GM23248 (cell line): ENCODE data around the gene TMEM219.

Source experiments
- EZH2 ChIP-seq: fragments of 200-600 bp; sonication (generic); IDR thresholded peaks from 2 replicates; pipeline ENCODE4 v1.6.1; 2018; ENCODE audit warnings: antibody characterized with exemption, mild to moderate bottlenecking; ENCODE audit not compliant: insufficient read depth, poor library complexity, severe bottlenecking
- EZH2phosphoT487 ChIP-seq: fragments of 200-600 bp; sonication (generic); IDR thresholded peaks from 2 replicates; pipeline ENCODE4 v1.6.1; 2018; ENCODE audit warnings: antibody characterized with exemption, moderate library complexity, mild to moderate bottlenecking, low read depth; ENCODE audit not compliant: insufficient read depth

GRCh38 chr16:29999605-30000004 lies 37.7 kb downstream of the TMEM219 start:
- no peak for TF ChIP-seq EZH2phosphoT487
- no peak for TF ChIP-seq EZH2
